KG1 (cell line): ENCODE measurements around the gene HSPA4.
"Not testable (repeated sequence)": the region's sequence is repeated elsewhere in the genome, so short reads cannot be mapped to it uniquely, and the experiment has no call there.

ENCODE experiments used
- DNase-seq: peaks from one replicate; lab custom pipeline; 2025; lab: John Stamatoyannopoulos, UW

HSPA4 gene

DNA sequence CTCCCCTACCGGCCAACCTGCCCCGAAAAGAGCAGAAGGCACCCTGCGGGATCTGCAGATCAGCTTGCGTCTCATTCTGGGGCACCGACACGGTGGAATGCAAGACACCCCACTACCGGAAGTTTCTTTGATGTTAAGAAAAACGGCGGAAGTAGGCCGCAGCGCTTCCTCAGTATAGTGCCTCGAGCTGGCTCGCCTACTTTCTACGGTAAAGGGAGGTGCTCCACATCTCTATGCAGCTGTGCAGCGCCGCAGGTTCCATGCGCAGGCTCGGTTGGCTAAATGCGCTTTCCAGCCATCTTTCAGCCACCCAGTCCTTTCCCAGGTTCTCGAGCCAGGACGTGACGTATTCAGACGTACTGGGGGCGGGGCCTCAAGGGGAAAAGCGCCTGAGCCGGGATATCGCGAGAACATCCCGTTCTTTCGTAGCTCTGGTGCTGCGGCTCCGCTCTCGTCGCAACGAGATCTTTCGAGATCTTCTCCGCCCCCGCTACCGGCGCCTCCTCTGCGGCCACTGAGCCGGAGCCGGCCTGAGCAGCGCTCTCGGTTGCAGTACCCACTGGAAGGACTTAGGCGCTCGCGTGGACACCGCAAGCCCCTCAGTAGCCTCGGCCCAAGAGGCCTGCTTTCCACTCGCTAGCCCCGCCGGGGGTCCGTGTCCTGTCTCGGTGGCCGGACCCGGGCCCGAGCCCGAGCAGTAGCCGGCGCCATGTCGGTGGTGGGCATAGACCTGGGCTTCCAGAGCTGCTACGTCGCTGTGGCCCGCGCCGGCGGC lies at the start of gene HSPA4:
TSS of gene HSPA4 (plus strand) at position 472 of the 775 bp plus-strand sequence. CDS start at position 710, 238 bp downstream.
- peak; percentile 74 for DNase-seq

DNA sequence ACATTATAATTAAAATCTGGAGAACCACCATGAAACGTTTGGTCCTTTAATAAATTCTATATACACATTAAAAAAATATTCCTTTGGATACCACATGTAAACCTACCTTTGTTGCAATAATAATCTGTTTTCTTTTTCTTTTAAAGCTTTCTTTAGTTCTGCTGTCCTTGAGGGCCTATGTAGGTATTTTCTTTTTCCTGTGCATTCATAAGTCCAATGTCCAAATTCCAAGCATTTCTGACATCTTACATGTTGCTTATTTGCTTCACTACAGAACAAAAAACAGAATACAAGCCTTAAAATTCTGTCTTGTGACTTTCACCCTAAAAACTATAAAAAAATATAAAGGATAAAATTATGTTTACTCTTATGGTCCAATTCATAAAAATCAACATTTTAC lies 45.2 kb upstream of the HSPA4 start:
- DNase-seq, result no peak

DNA sequence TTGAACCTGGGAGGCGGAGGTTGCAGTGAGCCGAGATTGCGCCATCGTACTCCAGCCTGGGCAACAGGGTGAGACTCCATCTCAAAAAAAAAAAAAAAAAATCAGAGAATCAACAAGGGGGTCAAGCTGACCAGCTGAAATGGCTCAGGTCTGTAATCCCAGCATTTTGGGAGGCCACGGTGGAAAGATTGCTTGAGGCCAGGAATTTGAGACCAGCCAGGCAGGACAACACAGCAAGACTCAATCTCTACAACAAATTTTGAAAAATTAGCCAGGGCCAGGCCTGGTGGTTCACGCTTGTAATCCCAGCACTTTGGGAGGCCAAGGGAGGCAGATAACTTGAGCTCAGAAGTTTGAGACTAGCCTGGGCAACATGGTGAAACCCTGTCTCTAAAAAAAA lies 43.4 kb upstream of the HSPA4 start:
- not testable (repeated sequence) for DNase-seq

GRCh38 chr5:133015466-133015865 lies 36.3 kb upstream of the HSPA4 start:
- no peak for DNase-seq

GRCh38 chr5:133017964-133018363 lies 33.8 kb upstream of the HSPA4 start:
- DNase-seq, result no peak

DNA sequence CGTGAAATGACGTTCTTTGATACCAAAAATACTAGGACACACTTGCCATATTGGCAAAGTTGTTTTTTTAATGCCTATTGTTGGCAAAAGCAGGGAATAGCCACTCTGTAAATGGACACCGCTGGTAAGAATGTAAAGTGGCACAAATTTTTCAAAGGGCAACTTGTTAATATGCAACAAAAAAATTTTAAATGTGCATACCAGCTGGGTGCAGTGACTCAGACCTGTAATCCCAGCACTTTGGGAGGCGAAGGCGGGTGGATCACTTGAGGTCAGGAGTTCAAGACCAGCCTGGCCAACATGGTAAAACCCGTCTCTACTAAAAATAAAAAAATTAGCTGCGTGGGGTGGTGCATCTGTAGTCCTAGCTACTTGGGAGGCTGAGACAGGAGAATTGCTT lies 32.3 kb upstream of the HSPA4 start:
- not testable (repeated sequence) for DNase-seq

- peak; percentile 49 for DNase-seq
Observed at GRCh38 chr5:133025804-133026663, 25.8 kb upstream of the HSPA4 start, which contains the start of gene ZCCHC10. TSS of gene ZCCHC10 (minus strand) at chr5:133026549. CDS start at chr5:133026537, 12 bp downstream.

DNA sequence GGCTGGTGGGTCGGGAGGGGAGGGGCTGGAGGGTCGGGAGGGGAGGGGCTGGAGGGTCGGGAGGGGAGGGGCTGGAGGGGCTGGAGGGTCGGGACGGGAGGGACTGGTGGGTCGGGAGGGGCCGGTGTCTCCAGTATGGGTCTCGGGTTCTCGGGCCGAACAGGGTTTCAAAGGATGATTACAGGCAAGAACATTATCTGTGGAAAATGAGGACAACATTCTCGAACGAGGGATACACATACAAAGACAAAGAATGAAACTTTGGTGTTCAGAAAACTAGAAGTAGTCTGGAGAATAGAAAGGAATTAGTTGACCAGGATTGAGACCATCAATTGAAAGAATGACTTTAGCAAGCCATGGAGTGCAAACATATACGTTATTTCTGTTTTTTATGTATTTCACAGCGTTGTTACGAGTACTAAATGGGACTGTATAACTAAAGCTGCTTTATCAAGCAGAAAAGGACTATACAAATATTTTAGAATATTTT lies 25.1 kb upstream of the HSPA4 start:
- no peak for DNase-seq

- no peak for DNase-seq
Observed at GRCh38 chr5:133029416-133029815, 22.4 kb upstream of the HSPA4 start.

- no peak for DNase-seq
Observed at GRCh38 chr5:133030343-133031005, 21.3 kb upstream of the HSPA4 start.

DNA sequence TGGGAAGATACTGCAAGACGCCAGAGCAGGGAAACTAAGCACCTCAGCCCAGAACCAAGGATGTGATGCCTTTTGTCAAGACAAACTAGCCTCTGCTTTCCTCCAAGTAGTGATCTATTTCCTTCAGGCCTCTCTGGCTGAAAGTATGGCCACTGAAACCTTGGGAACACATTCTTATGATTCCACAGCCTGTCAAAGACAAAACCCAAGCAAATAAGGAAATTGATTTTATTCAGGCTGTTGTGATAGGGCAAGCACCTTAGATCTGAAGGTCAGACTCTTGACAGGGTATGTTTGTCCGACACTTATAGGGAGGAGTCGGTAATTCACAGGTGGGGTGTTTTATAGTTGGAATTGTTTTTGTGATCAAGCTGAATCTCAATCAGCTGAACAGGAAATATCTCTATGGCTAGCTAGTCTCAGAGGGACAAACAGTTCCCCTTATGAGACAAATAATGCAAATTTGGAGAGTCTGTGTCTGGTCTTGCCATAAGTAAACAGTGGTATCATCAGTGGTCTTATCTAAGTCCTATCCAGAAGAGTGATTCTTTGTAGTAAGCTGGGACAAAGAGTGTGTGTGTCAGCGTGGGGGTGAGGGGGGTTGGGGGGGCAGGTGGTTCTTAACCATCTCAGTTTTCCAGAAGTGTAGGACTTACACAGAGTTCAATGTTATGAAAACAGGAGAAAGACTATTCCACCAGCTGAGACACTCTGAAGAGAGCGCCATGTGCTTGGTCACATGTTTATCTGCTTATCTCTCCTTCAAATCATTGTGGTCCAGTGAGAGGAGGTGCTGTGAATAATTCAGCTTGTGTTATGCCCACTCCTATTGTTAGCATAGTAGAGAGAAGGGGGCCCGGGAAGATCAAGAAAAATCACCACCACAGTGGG lies 18.7 kb upstream of the HSPA4 start:
- no peak for DNase-seq

GRCh38 chr5:133034064-133034463 lies 17.7 kb upstream of the HSPA4 start:
- DNase-seq, result no peak

DNA sequence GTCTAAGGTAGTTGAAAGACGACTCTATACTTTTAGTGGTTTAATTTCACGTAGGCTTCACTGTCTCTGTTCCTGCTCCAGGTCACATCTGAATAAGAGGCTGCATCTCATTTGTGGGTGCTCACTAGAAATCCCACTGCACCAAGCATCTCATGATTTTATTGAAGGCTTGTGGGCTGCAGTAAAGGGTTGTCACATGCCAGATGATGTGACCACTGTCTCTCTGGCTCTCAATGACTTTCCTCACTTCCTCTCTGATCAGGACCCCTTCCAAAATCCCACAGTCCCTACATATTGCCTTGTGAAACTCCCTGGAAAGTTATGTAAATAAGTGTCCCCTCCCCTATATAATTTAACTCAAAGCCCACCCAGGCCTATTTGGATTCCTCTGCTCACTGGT lies 16.6 kb upstream of the HSPA4 start:
- no peak for DNase-seq

DNA sequence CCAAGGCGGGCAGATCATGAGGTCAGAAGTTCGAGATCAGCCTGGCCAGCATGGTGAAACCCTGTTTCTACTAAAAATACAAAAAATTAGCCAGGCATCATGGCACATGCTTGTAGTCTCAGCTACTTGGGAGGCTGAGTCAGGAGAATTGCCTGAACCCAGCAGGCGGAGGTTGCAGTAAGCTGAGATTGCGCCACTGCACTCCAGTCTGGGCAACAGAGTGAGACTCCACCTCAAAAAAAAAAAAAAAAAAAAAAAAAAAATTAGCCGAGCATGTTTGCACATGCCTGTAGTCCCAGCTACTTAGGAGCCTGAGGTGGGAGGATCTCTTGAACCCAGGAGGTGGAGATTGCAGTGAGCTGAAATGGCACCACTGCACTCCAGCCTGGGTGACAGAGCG lies 15.1 kb upstream of the HSPA4 start:
- not testable (repeated sequence) for DNase-seq

GRCh38 chr5:133041157-133041784 lies 10.5 kb upstream of the HSPA4 start:
- DNase-seq, result no peak

GRCh38 chr5:133041910-133042309 lies 9.9 kb upstream of the HSPA4 start:
- DNase-seq, result no peak

GRCh38 chr5:133046560-133046959 lies 5.3 kb upstream of the HSPA4 start:
- not testable (repeated sequence) for DNase-seq

- DNase-seq, result no peak
Observed at GRCh38 chr5:133047404-133047803, 4.4 kb upstream of the HSPA4 start.

DNA sequence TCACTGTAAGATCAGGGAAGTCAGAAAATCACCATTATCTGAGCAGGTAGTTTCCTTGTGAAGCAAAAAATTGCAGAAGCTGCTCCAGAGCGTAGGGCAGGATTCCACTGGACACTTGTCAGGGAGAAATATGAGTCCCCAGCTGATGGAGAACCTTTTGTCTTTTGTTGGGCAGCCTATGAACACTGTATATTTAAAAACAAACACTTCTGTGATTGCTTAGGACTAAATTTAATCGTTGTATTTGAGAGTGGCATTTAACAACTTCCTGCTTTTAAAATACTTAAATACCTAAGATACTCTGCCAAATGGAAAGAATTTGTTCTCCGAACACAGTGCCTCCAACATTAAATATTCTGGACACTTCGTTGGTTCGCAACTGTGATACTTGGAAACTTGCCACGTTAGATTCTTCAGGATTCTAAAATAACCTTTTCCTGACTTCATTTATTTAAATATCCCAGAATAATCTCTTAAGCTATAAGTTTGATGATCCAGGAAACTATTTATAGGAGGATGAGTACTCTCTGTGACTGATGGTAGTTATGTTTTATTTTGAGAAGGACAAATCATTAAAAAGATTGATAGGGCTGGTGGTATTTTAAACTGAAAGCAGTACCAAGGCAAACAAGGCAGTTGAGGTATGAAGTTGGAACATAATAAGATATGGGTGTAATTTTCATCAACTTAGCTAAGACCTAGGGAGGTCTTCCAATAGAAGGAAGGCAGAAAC lies 2.7 kb upstream of the HSPA4 start:
- no peak for DNase-seq

- DNase-seq, result no peak
Observed at GRCh38 chr5:133049726-133050048, 2.1 kb upstream of the HSPA4 start.
